ENCODE measurements around the gene SHOX.
"Not testable (repeated sequence)": the region's sequence is repeated elsewhere in the genome, so short reads cannot be mapped to it uniquely, and the experiment has no call there.

Gene SHOX

DNA sequence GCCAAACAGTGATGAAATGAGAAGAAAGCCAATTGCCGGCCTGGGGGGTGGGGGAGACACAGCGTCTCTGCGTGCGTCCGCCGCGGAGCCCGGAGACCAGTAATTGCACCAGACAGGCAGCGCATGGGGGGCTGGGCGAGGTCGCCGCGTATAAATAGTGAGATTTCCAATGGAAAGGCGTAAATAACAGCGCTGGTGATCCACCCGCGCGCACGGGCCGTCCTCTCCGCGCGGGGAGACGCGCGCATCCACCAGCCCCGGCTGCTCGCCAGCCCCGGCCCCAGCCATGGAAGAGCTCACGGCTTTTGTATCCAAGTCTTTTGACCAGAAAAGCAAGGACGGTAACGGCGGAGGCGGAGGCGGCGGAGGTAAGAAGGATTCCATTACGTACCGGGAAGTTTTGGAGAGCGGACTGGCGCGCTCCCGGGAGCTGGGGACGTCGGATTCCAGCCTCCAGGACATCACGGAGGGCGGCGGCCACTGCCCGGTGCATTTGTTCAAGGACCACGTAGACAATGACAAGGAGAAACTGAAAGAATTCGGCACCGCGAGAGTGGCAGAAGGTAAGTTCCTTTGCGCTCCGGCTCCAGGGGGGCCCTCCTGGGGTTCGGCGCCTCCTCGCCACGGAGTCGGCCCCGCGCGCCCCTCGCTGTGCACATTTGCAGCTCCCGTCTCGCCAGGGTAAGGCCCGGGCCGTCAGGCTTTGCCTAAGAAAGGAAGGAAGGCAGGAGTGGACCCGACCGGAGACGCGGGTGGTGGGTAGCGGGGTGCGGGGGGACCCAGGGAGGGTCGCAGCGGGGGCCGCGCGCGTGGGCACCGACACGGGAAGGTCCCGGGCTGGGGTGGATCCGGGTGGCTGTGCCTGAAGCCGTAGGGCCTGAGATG is at the start of gene SHOX:
Gene SHOX (plus strand): TSS at position 180 of the 885 bp plus-strand sequence. CDS start 107 bp downstream, at position 287.
- Histone ChIP-seq H3K9ac (ENCODE audit: insufficient read length) (no peak within 1 kb of the TSS), H3K36me3 (ENCODE audit: insufficient read depth, low read length) (no peaks in the 10 kb centered on the region), H3K27ac (no peak within 1 kb of the TSS), H3K9me3 (ENCODE audit: low read depth, low read length) (no peaks in the 10 kb centered on the region), H3K4me3 (no peak within 1 kb of the TSS)
- no peak for TF ChIP-seq POLR2AphosphoS5 (IDR thresholded peaks at IDR 0.05; ENCODE audit: borderline replicate concordance, low read depth, low read length)
- TF ChIP-seq EZH2 (IDR thresholded peaks at IDR 0.05): no peak
- DNase-seq (ENCODE audit: low read depth, low spot score): no peak

DNA sequence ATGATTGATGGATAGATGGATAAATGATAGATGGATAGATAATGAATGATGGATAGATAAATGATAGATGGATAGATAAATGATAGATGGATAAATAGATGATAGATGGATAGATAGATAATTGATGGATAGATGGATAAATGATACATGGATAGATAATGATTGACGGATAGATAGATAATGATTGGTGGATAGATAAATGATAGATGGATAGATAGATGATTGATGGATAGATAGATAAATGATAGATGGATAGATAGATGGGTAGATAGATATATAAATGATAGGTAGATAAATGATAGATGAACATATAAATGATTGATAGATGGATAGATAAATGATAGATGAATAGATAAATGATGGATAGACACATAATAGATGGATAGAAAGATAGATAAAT is 49.5 kb upstream of the SHOX start:
- DNase-seq (ENCODE audit: low read depth, low spot score): no peak
- H3K27ac ChIP-seq: no peak overlapping the region
- TF ChIP-seq FOXP2 (optimal IDR thresholded peaks at IDR 0.05; ENCODE audit: control extremely low read depth, extremely low read length, insufficient read depth): no peak
- no peak for TF ChIP-seq EZH2 (IDR thresholded peaks at IDR 0.05)
- no peak for TF ChIP-seq POLR2AphosphoS5 (IDR thresholded peaks at IDR 0.05; ENCODE audit: borderline replicate concordance, low read depth, low read length)
- no peaks in the 10 kb centered on the region for H3K36me3 ChIP-seq (ENCODE audit: insufficient read depth, low read length)
- H3K4me3 ChIP-seq: no peak overlapping the region
- H3K9me3 ChIP-seq (ENCODE audit: low read depth, low read length): no peaks in the 10 kb centered on the region
- H3K9ac ChIP-seq (ENCODE audit: insufficient read length): no peak overlapping the region

DNA sequence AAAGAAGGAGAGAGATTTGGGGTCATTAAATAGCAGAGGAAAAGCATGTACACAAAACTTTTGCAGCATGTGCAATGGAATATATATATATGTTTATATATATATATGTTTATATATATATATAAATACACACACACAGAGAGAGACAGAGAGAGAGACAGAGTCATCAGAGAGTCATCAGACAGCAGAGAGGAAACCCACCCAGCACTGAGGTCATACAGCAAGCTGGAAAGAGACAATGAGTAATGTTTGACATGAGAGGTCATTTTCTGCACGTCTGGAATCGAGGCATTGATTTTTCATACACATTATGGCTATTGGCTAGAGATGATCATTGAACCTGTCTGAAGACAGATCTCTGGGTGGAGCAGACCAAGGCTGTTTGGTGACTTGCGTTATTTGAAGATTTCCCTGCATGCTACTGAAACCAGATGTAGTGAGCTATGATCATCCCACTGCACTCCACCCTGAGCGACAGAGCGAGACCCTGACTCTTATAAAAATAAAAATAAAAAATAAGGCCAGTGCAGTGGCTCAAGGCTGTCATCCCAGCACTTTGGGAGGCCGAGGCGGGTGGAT is 48.8 kb upstream of the SHOX start:
- Histone ChIP-seq H3K27ac (no peak overlapping the region), H3K9ac (ENCODE audit: insufficient read length) (no peak overlapping the region), H3K4me3 (no peak overlapping the region), H3K36me3 (ENCODE audit: insufficient read depth, low read length) (no peaks in the 10 kb centered on the region), H3K9me3 (ENCODE audit: low read depth, low read length) (no peaks in the 10 kb centered on the region)
- no peak for TF ChIP-seq FOXP2 (optimal IDR thresholded peaks at IDR 0.05; ENCODE audit: control extremely low read depth, extremely low read length, insufficient read depth)
- TF ChIP-seq POLR2AphosphoS5 (IDR thresholded peaks at IDR 0.05; ENCODE audit: borderline replicate concordance, low read depth, low read length): no peak
- no peak for TF ChIP-seq EZH2 (IDR thresholded peaks at IDR 0.05)
- no peak for DNase-seq (ENCODE audit: low read depth, low spot score)

DNA sequence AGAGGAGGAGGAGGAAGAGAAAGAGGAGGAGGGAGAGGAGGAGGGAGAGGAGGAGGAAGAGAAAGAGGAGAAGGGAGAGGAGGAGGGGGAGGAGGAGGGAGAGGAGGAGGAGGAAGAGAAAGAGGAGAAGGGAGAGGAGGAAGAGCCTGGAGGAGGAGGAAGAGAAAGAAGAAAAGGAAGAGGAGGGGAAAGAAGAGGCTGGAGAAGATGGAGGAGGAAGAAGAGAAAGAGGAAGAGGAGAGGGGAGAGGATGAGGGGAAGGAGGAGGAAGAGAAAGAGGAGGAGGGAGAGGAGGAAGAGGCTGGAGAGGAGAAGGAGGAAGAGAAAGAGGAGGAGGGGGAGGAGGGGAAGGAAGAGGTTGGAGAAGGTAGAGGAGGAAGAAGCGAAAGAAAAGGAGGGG is 46.0 kb upstream of the SHOX start:
- Histone ChIP-seq H3K9ac (ENCODE audit: insufficient read length) (no peak overlapping the region), H3K27ac (no peak overlapping the region), H3K36me3 (ENCODE audit: insufficient read depth, low read length) (no peaks in the 10 kb centered on the region), H3K4me3 (no peak overlapping the region), H3K9me3 (ENCODE audit: low read depth, low read length) (no peaks in the 10 kb centered on the region)
- no peak for TF ChIP-seq POLR2AphosphoS5 (IDR thresholded peaks at IDR 0.05; ENCODE audit: borderline replicate concordance, low read depth, low read length)
- TF ChIP-seq FOXP2 (optimal IDR thresholded peaks at IDR 0.05; ENCODE audit: control extremely low read depth, extremely low read length, insufficient read depth): no peak
- DNase-seq (ENCODE audit: low read depth, low spot score): no peak

DNA sequence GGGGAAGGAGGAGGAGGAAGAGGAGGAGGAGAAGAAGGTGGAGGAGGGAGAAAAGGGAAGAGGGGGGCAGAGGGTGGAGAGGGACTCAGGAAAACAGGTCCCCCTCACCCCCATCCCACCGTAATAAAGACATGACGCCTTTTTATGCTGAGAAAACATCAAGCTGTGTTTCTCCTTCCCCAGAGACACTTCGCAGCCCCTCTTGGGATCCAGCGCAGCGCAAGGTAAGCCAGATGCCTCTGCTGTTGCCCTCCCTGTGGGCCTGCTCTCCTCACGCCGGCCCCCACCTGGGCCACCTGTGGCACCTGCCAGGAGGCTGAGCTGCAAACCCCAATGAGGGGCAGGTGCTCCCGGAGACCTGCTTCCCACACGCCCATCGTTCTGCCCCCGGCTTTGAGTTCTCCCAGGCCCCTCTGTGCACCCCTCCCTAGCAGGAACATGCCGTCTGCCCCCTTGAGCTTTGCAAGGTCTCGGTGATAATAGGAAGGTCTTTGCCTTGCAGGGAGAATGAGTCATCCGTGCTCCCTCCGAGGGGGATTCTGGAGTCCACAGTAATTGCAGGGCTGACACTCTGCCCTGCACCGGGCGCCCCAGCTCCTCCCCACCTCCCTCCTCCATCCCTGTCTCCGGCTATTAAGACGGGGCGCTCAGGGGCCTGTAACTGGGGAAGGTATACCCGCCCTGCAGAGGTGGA is 45.3 kb upstream of the SHOX start:
- no peaks in the 10 kb centered on the region for H3K36me3 ChIP-seq (ENCODE audit: insufficient read depth, low read length)
- H3K9ac ChIP-seq (ENCODE audit: insufficient read length): no peak overlapping the region
- no peaks in the 10 kb centered on the region for H3K9me3 ChIP-seq (ENCODE audit: low read depth, low read length)
- no peak overlapping the region for H3K4me3 ChIP-seq
- no peak for TF ChIP-seq EZH2 (IDR thresholded peaks at IDR 0.05)
- no peak for TF ChIP-seq POLR2AphosphoS5 (IDR thresholded peaks at IDR 0.05; ENCODE audit: borderline replicate concordance, low read depth, low read length)
- no peak for TF ChIP-seq FOXP2 (optimal IDR thresholded peaks at IDR 0.05; ENCODE audit: control extremely low read depth, extremely low read length, insufficient read depth)
- no peak for DNase-seq (ENCODE audit: low read depth, low spot score)
- no peak overlapping the region for H3K27ac ChIP-seq

DNA sequence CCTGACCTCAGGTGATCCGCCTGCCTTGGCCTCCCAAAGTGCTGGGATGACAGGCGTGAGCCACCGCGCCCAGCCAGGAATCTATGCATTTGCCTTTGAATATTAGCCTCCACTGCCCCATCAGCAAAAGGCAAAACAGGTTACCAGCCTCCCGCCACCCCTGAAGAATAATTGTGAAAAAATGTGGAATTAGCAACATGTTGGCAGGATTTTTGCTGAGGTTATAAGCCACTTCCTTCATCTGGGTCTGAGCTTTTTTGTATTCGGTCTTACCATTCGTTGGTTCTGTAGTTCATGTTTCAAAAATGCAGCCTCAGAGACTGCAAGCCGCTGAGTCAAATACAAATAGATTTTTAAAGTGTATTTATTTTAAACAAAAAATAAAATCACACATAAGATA is 44.2 kb upstream of the SHOX start:
- Histone ChIP-seq H3K4me3 (no peak overlapping the region), H3K36me3 (ENCODE audit: insufficient read depth, low read length) (no peaks in the 10 kb centered on the region), H3K27ac (no peak overlapping the region), H3K9me3 (ENCODE audit: low read depth, low read length) (no peaks in the 10 kb centered on the region), H3K9ac (ENCODE audit: insufficient read length) (no peak overlapping the region)
- no peak for DNase-seq (ENCODE audit: low read depth, low spot score)
- TF ChIP-seq FOXP2 (optimal IDR thresholded peaks at IDR 0.05; ENCODE audit: control extremely low read depth, extremely low read length, insufficient read depth): no peak
- TF ChIP-seq POLR2AphosphoS5 (IDR thresholded peaks at IDR 0.05; ENCODE audit: borderline replicate concordance, low read depth, low read length): no peak

DNA sequence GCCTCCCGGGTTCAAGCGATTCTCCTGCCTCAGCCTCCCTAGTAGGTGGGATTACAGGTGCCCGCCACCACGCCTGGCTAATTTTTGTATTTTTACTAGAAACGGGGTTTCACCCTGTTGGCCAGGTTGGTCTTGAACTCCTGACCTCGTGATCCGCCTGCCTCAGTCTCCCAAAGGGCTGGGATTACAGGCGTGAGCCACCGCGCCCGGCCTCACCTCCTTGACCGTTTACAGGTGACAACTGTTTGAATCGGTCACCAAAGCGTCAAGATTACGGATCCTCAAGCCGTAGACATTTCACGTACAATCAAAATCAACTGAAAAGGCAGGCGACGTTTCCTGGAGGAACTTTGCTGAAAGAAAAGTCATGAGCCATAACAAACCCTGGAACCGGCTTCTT is 41.3 kb upstream of the SHOX start:
- not testable (repeated sequence) for H3K9ac ChIP-seq (ENCODE audit: insufficient read length); H3K36me3 ChIP-seq (ENCODE audit: insufficient read depth, low read length); H3K9me3 ChIP-seq (ENCODE audit: low read depth, low read length); H3K4me3 ChIP-seq; H3K27ac ChIP-seq; DNase-seq (ENCODE audit: low read depth, low spot score)

DNA sequence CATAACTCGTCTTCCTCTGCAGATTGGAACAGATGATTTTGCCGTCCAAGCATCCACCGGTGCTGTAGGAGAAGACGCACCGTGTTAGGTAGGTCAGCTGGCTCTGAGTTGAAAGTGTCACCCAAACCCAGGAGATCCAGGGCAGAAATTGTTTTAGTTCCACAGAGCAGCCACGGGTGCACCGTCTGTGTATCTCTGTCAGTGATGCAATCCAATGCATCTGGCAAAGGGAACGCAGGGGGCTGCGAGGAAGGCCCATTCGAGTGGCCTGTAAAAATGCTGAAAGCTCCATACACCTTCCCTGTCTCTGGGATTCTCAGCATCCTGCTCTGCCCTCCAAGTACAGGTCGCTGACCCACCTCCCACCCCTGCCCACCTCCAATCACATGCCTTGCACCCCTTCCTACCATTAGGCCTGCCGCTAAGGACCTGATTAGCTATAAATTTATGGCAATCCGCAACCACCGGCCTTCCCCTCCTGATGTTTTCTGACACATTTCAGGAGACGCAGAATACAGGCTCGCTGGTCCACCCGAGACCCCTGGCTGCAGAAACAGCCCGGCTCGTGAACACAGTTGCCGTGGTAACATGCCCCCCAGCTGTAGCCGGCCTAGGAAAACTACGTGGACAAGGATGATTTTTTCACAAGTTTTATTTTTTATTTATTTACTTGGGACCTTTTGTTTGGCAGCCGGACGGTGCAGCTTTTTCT is 39.7 kb upstream of the SHOX start:
- DNase-seq (ENCODE audit: low read depth, low spot score): no peak
- no peaks in the 10 kb centered on the region for H3K36me3 ChIP-seq (ENCODE audit: insufficient read depth, low read length)
- H3K27ac ChIP-seq: no peak overlapping the region
- TF ChIP-seq EZH2 (IDR thresholded peaks at IDR 0.05) (no peak), POLR2AphosphoS5 (IDR thresholded peaks at IDR 0.05; ENCODE audit: borderline replicate concordance, low read depth, low read length) (no peak), FOXP2 (optimal IDR thresholded peaks at IDR 0.05; ENCODE audit: control extremely low read depth, extremely low read length, insufficient read depth) (no peak)
- H3K9me3 ChIP-seq (ENCODE audit: low read depth, low read length): no peaks in the 10 kb centered on the region
- H3K4me3 ChIP-seq: no peak overlapping the region
- no peak overlapping the region for H3K9ac ChIP-seq (ENCODE audit: insufficient read length)

Measured in SK-N-MC (cell line).